GM19035 (cell line): ENCODE measurements around the gene SPINT2.
"Not testable (repeated sequence)": the region's sequence is repeated elsewhere in the genome, so short reads cannot be mapped to it uniquely, and the experiment has no call there.

Source experiments
- ATAC-seq: cut with Tn5 transposase; IDR thresholded peaks from one replicate; pipeline ENCODE4 v1.9.1; 2021; ENCODE audit not compliant: unreplicated experiment

The SPINT2 gene

GRCh38 chr19:38234615-38235014 lies 29.8 kb upstream of the SPINT2 start:
- no peak for ATAC-seq

- ATAC-seq: no peak
These were observed 24.6 kb upstream of the SPINT2 start for GRCh38 chr19:38239816-38240215.

GRCh38 chr19:38243279-38243673 lies 21.1 kb upstream of the SPINT2 start:
- no peak for ATAC-seq

GRCh38 chr19:38245826-38246498 lies 18.4 kb upstream of the SPINT2 start:
- no peak for ATAC-seq

GRCh38 chr19:38247126-38247525 lies 17.2 kb upstream of the SPINT2 start:
- ATAC-seq: no peak

- no peak for ATAC-seq
These were observed 16.6 kb upstream of the SPINT2 start for GRCh38 chr19:38247734-38248268.

- no peak for ATAC-seq
These were observed 16.0 kb upstream of the SPINT2 start for GRCh38 chr19:38248421-38248820.

GRCh38 chr19:38250428-38250820 lies 13.9 kb upstream of the SPINT2 start:
- ATAC-seq: no peak

- ATAC-seq: no peak
These were observed 13.4 kb upstream of the SPINT2 start for GRCh38 chr19:38250821-38251563.

- ATAC-seq: no peak
These were observed 12.8 kb upstream of the SPINT2 start for GRCh38 chr19:38251564-38252051.

GRCh38 chr19:38252385-38252784 lies 12.0 kb upstream of the SPINT2 start:
- no peak for ATAC-seq

GRCh38 chr19:38252941-38253691 lies 11.3 kb upstream of the SPINT2 start:
- ATAC-seq: no peak

- ATAC-seq: no peak
These were observed 10.6 kb upstream of the SPINT2 start for GRCh38 chr19:38253788-38254187.

- ATAC-seq: no peak
These were observed 8.9 kb upstream of the SPINT2 start for GRCh38 chr19:38255383-38256014.

- not testable (repeated sequence) for ATAC-seq
These were observed 2.4 kb upstream of the SPINT2 start for GRCh38 chr19:38261942-38262341.

- no peak for ATAC-seq
These were observed 1.6 kb upstream of the SPINT2 start for GRCh38 chr19:38262585-38263268.

GRCh38 chr19:38263689-38264485 lies 486 bp upstream of the SPINT2 start:
- no peak for ATAC-seq

- ATAC-seq: no peak
These were observed 964 bp downstream of the SPINT2 start for GRCh38 chr19:38265213-38265861.

GRCh38 chr19:38265921-38266429 lies 1.6 kb downstream of the SPINT2 start:
- no peak for ATAC-seq
